ENCODE results near the gene HMGN4.

DNA sequence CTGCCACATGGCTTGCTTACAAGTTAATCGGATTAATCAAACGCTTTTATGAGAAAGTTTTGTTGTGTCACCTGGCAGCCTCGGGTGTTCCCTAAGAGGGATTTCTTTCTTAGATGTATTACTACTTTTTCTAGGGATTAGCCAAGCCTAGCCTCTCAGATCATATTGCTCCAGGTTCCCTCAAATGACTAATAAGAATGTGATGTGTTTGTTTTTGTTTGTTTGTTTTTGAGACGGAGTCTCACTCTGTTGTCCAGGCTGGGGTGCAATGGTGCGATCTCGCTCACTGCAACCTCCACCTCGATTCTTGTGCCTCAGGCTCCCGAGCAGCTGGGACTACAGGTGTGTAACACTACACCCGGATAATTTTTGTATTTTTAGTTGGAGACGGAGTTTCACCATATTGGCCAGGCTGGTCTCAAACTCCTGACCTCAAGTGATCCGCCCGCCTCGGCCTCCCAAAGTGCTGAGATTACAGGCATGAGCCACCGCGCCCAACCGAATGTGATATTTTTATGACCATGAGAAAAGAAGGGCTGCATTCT is 977 bp downstream of the HMGN4 start:
- TF ChIP-seq, protein P1, sequence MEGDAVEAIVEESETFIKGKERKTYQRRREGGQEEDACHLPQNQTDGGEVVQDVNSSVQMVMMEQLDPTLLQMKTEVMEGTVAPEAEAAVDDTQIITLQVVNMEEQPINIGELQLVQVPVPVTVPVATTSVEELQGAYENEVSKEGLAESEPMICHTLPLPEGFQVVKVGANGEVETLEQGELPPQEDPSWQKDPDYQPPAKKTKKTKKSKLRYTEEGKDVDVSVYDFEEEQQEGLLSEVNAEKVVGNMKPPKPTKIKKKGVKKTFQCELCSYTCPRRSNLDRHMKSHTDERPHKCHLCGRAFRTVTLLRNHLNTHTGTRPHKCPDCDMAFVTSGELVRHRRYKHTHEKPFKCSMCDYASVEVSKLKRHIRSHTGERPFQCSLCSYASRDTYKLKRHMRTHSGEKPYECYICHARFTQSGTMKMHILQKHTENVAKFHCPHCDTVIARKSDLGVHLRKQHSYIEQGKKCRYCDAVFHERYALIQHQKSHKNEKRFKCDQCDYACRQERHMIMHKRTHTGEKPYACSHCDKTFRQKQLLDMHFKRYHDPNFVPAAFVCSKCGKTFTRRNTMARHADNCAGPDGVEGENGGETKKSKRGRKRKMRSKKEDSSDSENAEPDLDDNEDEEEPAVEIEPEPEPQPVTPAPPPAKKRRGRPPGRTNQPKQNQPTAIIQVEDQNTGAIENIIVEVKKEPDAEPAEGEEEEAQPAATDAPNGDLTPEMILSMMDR (IDR thresholded peaks at IDR 0.05) = no peak
- TF ChIP-seq, protein P2, sequence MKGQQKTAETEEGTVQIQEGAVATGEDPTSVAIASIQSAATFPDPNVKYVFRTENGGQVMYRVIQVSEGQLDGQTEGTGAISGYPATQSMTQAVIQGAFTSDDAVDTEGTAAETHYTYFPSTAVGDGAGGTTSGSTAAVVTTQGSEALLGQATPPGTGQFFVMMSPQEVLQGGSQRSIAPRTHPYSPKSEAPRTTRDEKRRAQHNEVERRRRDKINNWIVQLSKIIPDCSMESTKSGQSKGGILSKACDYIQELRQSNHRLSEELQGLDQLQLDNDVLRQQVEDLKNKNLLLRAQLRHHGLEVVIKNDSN (IDR thresholded peaks at IDR 0.05; ENCODE audit: borderline replicate concordance, low read depth) = no peak
- TF ChIP-seq POLR2AphosphoS5 (IDR thresholded peaks at IDR 0.05; ENCODE audit: low read depth, low read length) = no peak

All from SK-N-SH (cell line).